ENCODE measurements around the gene C1QTNF6. TPM values are rescaled to one million over a fixed set of nuclear protein-coding genes. Genes with fewer than 3 reads are reported as not detected.

The C1QTNF6 gene
- total and polyA plus RNA-seq, 3 donors from 2014 or later = 12.6 to 15.0 (median 14.8) TPM

GRCh38 chr22:37169947-37170688 lies 17.9 kb downstream of the C1QTNF6 start:
- intact Hi-C loops (cut with DNase I; ENCODE audit: low total_unique reads) = no loop called here
- no peak for TF ChIP-seq CTCF (IDR thresholded peaks at IDR 0.05)
- no peaks in the 10 kb centered on the region for H3K36me3 ChIP-seq (ENCODE audit: low read depth, missing control alignments)
- H3K4me3 ChIP-seq = no peak overlapping the region
- no peak for DNase-seq
- WGBS, 2 donors = 90 to 94% methylated on average over 4 to 10 of the region's 10 CpGs
- no peak overlapping the region for H3K27ac ChIP-seq
- H3K4me1 ChIP-seq = no peaks in the 10 kb centered on the region
- H3K27me3 ChIP-seq = no peaks in the 10 kb centered on the region
- no peaks in the 10 kb centered on the region for H3K9me3 ChIP-seq

- intact Hi-C loops (cut with DNase I; ENCODE audit: low total_unique reads) = no loop called here
- Histone ChIP-seq H3K27me3 (no peaks in the 10 kb centered on the region), H3K9me3 (no peaks in the 10 kb centered on the region), H3K36me3 (ENCODE audit: low read depth, missing control alignments) (no peaks in the 10 kb centered on the region), H3K4me3 (no peak overlapping the region), H3K4me1 (no peaks in the 10 kb centered on the region), H3K27ac (no peak overlapping the region)
- 89 to 90% methylated on average over 8 of the region's 8 CpGs for WGBS, 2 donors
- no peak for DNase-seq
- no peak for TF ChIP-seq CTCF (IDR thresholded peaks at IDR 0.05)
- TF ChIP-seq POLR2A (IDR thresholded peaks at IDR 0.05) = no peak
These were observed 18.6 kb downstream of the C1QTNF6 start for GRCh38 chr22:37169406-37169805.

- 64 to 77% methylated on average over 8 of the region's 8 CpGs for WGBS, 2 donors
- Histone ChIP-seq H3K9me3 (no peaks in the 10 kb centered on the region), H3K4me3 (no peak overlapping the region), H3K4me1 (no peaks in the 10 kb centered on the region), H3K27me3 (no peaks in the 10 kb centered on the region), H3K27ac (no peak overlapping the region), H3K36me3 (ENCODE audit: low read depth, missing control alignments) (no peaks in the 10 kb centered on the region)
- no peak for DNase-seq
- intact Hi-C loops (cut with DNase I; ENCODE audit: low total_unique reads) = no loop called here
- TF ChIP-seq POLR2A (IDR thresholded peaks at IDR 0.05) = no peak
These were observed 19.9 kb downstream of the C1QTNF6 start for GRCh38 chr22:37167981-37168647.

GRCh38 chr22:37167176-37167980 lies 20.7 kb downstream of the C1QTNF6 start:
- intact Hi-C loops (cut with DNase I; ENCODE audit: low total_unique reads) = no loop called here
- no peak overlapping the region for H3K4me3 ChIP-seq
- no peak overlapping the region for H3K27ac ChIP-seq
- H3K9me3 ChIP-seq = no peaks in the 10 kb centered on the region
- H3K36me3 ChIP-seq (ENCODE audit: low read depth, missing control alignments) = no peaks in the 10 kb centered on the region
- H3K27me3 ChIP-seq = no peaks in the 10 kb centered on the region
- 67 to 73% methylated on average over 16 to 17 of the region's 17 CpGs for WGBS, 2 donors
- TF ChIP-seq POLR2A (IDR thresholded peaks at IDR 0.05) = no peak
- TF ChIP-seq CTCF (IDR thresholded peaks at IDR 0.05) = no peak
- peaks cover 2% of the 10 kb centered on the region for H3K4me1 ChIP-seq
- no peak for DNase-seq

GRCh38 chr22:37166675-37167066 lies 21.4 kb downstream of the C1QTNF6 start:
- Histone ChIP-seq H3K9me3 (no peaks in the 10 kb centered on the region), H3K36me3 (ENCODE audit: low read depth, missing control alignments) (no peaks in the 10 kb centered on the region), H3K4me1 (peaks cover 6% of the 10 kb centered on the region), H3K4me3 (no peak overlapping the region), H3K27me3 (no peaks in the 10 kb centered on the region), H3K27ac (no peak overlapping the region)
- WGBS, 2 donors = 41 to 45% methylated on average over 12 to 13 of the region's 13 CpGs
- peak; percentile 90 for DNase-seq
- TF ChIP-seq POLR2A (IDR thresholded peaks at IDR 0.05) = no peak
- peak; percentile 88 to 91 (median 89) for TF ChIP-seq CTCF (IDR thresholded peaks at IDR 0.05)
- intact Hi-C loops (cut with DNase I; ENCODE audit: low total_unique reads) = no loop called here

All from testis (tissue), 3 donors.